B cell (primary cell): ENCODE data around the gene PSMD1. TPM values are rescaled to one million over a fixed set of nuclear protein-coding genes. Genes with fewer than 3 reads are reported as not detected.

ENCODE experiments used
- ATAC-seq: fragments of 200-7000 bp; cut with Tn5 transposase; one replicate; pipeline ENCODE4 v1.10.0; 2021; ENCODE audit warnings: low read depth, mild to moderate bottlenecking, moderate number of reproducible peaks, moderate library complexity
- CTCF ChIA-PET: fragments of 350-600 bp; sonication (Branson Sonifier 250); formaldehyde crosslinking; loops from one replicate; lab custom pipeline; 2021; ENCODE audit warnings: antibody characterized with exemption, inconsistent platforms; lab: Charles Lee
- POLR2A ChIA-PET: fragments of 350-600 bp; sonication (Branson Sonifier 250); formaldehyde crosslinking; loops from one replicate; lab custom pipeline; 2021; ENCODE audit warnings: antibody characterized with exemption; lab: Charles Lee
- DNase-seq: peaks from one replicate; pipeline ENCODE4 v3.0.0; 2013
- H2AFZ ChIP-seq: 2 replicates; pipeline ENCODE4 v1.6.1; 2012; ENCODE audit warnings: mild to moderate bottlenecking, low read depth, low read length; ENCODE audit not compliant: insufficient read depth, poor library complexity, severe bottlenecking
- H3K27ac ChIP-seq, 2 donors: 1 replicate in 1 of 2; 2 replicates in 1 of 2; pipeline ENCODE4 v1.5.1; 2012 to 2013; ENCODE audit warnings: low read length in 2 of 2, mild to moderate bottlenecking in 2 of 2, moderate library complexity in 1 of 2
- H3K27me3 ChIP-seq, 4 experiments: fragments of 200-600 bp in 1 of 4; sonication (generic) in 1 of 4; replicated peaks in 1 of 4; 1 replicate in 2 of 4; 2 replicates in 2 of 4; pipeline versions ENCODE4 v1.6.1 to v1.7.0; 2013 to 2016; ENCODE audit warnings: low read length in 3 of 4, mild to moderate bottlenecking in 2 of 4, mixed read lengths in 1 of 4, moderate library complexity in 1 of 4; ENCODE audit not compliant: insufficient read depth in 4 of 4, control insufficient read depth in 3 of 4; ENCODE audit errors: control extremely low read depth in 1 of 4
- H3K36me3 ChIP-seq, 2 experiments: replicated peaks in 1 of 2; 1 replicate in 1 of 2; 2 replicates in 1 of 2; pipeline versions ENCODE4 v1.6.1 to v1.7.1; 2013; ENCODE audit warnings: low read length in 1 of 2; ENCODE audit not compliant: insufficient read depth in 2 of 2, control insufficient read depth in 1 of 2; ENCODE audit errors: control extremely low read depth in 1 of 2, extremely low read depth in 1 of 2
- H3K4me1 ChIP-seq, 2 donors: fragments of 200-600 bp in 1 of 2; sonication (generic) in 1 of 2; 1 replicate in 1 of 2; 2 replicates in 1 of 2; pipeline versions ENCODE4 v1.5.1 to v1.6.1; 2013 to 2017; ENCODE audit warnings: low read length in 2 of 2; ENCODE audit not compliant: control insufficient read depth in 2 of 2, insufficient read depth in 2 of 2
- H3K4me2 ChIP-seq: replicated peaks from 2 replicates; pipeline ENCODE3; 2012; ENCODE audit warnings: mild to moderate bottlenecking, low read depth, low read length; ENCODE audit not compliant: poor library complexity, severe bottlenecking
- H3K4me3 ChIP-seq, 5 experiments: fragments of 200-600 bp in 1 of 5; sonication (generic) in 1 of 5; 1 replicate in 3 of 5; 2 replicates in 2 of 5; pipeline versions ENCODE4 v1.5.1 to v1.7.0; 2011 to 2016; ENCODE audit warnings: low read length in 4 of 5, mild to moderate bottlenecking in 4 of 5, low read depth in 2 of 5, control low read depth in 1 of 5, moderate library complexity in 1 of 5; ENCODE audit not compliant: insufficient read depth in 1 of 5; ENCODE audit errors: control extremely low read depth in 1 of 5, extremely low read depth in 1 of 5
- H3K79me2 ChIP-seq: fragments of 200-600 bp; sonication (generic); one replicate; pipeline ENCODE4 v1.6.0; 2016; ENCODE audit warnings: low read length; ENCODE audit not compliant: control insufficient read depth, insufficient read depth
- H3K9ac ChIP-seq: fragments of 200-600 bp; sonication (generic); 2 replicates; pipeline ENCODE4 v1.6.1; 2017; ENCODE audit warnings: mild to moderate bottlenecking, low read length, moderate library complexity
- H3K9me3 ChIP-seq, 3 donors: one replicate each; pipeline versions ENCODE4 v1.6.1 to v1.7.1; 2013; ENCODE audit warnings: low read length in 2 of 3; ENCODE audit not compliant: control insufficient read depth in 2 of 3, insufficient read depth in 1 of 3; ENCODE audit errors: control extremely low read depth in 1 of 3
- H4K20me1 ChIP-seq: 2 replicates; pipeline ENCODE4 v1.6.0; 2012; ENCODE audit warnings: mild to moderate bottlenecking, low read length; ENCODE audit not compliant: insufficient read depth, control insufficient read depth, poor library complexity, severe bottlenecking
- H3K27ac Mint-ChIP-seq: one replicate; pipeline ENCODE4 v1.8.0; 2021; ENCODE audit warnings: mixed read lengths
- H3K27me3 Mint-ChIP-seq: one replicate; pipeline ENCODE4 v1.8.0; 2021; ENCODE audit warnings: mixed read lengths
- H3K4me1 Mint-ChIP-seq: one replicate; pipeline ENCODE4 v1.8.0; 2021; ENCODE audit warnings: mixed read lengths
- H3K4me3 Mint-ChIP-seq: one replicate; pipeline ENCODE4 v1.8.0; 2021; ENCODE audit warnings: mixed read lengths
- H3K9me3 Mint-ChIP-seq: one replicate; pipeline ENCODE4 v1.8.0; 2022; ENCODE audit warnings: mixed read lengths; ENCODE audit not compliant: insufficient read depth
- EZH2 ChIP-seq: IDR thresholded peaks from 2 replicates; pipeline ENCODE4 v1.6.1; 2012; ENCODE audit warnings: borderline replicate concordance, low read depth, mild to moderate bottlenecking, moderate library complexity, low read length; ENCODE audit not compliant: insufficient read depth, poor library complexity, severe bottlenecking
- WGBS: methylation state at CpG from one replicate; pipeline ENCODE4 v1.1.5; 2013; ENCODE audit warnings: missing lambda C conversion rate; ENCODE audit not compliant: insufficient coverage; 5-methylcytosine and 5-hydroxymethylcytosine counted together
- intact Hi-C: fragments of 100-400 bp; cut with micrococcal nuclease; formaldehyde crosslinking; loops from one replicate; pipeline ENCODE4 v1.10.0; 2022
- polyA plus RNA-seq: library from polyadenylated mRNA; depleted of rRNA; stranded (reverse); fragments of >200 nt; gene quantifications from 2 replicates; pipeline ENCODE4 v1.2.3, GENCODE V29; 2012
- total RNA-seq, 2 donors: library from RNA; stranded (reverse); fragments of 120-200 nt in 1 of 2; gene quantifications; 1 replicate in 1 of 2; 2 replicates in 1 of 2; pipeline versions ENCODE4 v1.2.3 to v1.2.4, GENCODE V29; 2013 to 2022
- TF ChIP-seq, protein P1 (sequence below): fragments of 200-600 bp; IDR thresholded peaks from one replicate; pipeline ENCODE4 v1.8.0; 2022; ENCODE audit warnings: antibody characterized with exemption, mild to moderate bottlenecking

Gene PSMD1
- total and polyA plus RNA-seq, 2 donors (not counting 1 experiment from before 2014, with no cell fraction given) = 21.5 to 48.2 TPM

- H3K9me3 Mint-ChIP-seq = no peaks in the 10 kb centered on the region
- Histone ChIP-seq H3K4me2 (no peak overlapping the region), H3K27me3 (peaks cover 0 to 37% (median 11%) of the 10 kb centered on the region in 4 experiments), H3K36me3 (no peaks in the 10 kb centered on the region), H3K27ac (no peak overlapping the region), H3K9ac (no peak overlapping the region), H2AFZ (no peak overlapping the region), H4K20me1 (no peaks in the 10 kb centered on the region), H3K4me1 (peaks cover 6 to 9% of the 10 kb centered on the region in 2 donors), H3K4me3 (no peak overlapping the region), H3K9me3 (no peaks in the 10 kb centered on the region), H3K79me2 (no peaks in the 10 kb centered on the region)
- peaks cover 56% of the 10 kb centered on the region for H3K27me3 Mint-ChIP-seq
- intact Hi-C loops = no loop called here
- H3K27ac Mint-ChIP-seq = no peak overlapping the region
- DNase-seq = no peak
- POLR2A ChIA-PET = no interaction called here
- TF ChIP-seq, protein P1, sequence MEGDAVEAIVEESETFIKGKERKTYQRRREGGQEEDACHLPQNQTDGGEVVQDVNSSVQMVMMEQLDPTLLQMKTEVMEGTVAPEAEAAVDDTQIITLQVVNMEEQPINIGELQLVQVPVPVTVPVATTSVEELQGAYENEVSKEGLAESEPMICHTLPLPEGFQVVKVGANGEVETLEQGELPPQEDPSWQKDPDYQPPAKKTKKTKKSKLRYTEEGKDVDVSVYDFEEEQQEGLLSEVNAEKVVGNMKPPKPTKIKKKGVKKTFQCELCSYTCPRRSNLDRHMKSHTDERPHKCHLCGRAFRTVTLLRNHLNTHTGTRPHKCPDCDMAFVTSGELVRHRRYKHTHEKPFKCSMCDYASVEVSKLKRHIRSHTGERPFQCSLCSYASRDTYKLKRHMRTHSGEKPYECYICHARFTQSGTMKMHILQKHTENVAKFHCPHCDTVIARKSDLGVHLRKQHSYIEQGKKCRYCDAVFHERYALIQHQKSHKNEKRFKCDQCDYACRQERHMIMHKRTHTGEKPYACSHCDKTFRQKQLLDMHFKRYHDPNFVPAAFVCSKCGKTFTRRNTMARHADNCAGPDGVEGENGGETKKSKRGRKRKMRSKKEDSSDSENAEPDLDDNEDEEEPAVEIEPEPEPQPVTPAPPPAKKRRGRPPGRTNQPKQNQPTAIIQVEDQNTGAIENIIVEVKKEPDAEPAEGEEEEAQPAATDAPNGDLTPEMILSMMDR = no peak
- TF ChIP-seq EZH2 = no peak
- no peak overlapping the region for H3K4me3 Mint-ChIP-seq
- ATAC-seq = no peak
- CTCF ChIA-PET = no interaction called here
- 80% methylated on average over 4 of the region's 8 CpGs for WGBS
- peaks cover 3% of the 10 kb centered on the region for H3K4me1 Mint-ChIP-seq
These were observed 15.5 kb upstream of the PSMD1 start for GRCh38 chr2:231041061-231041689.

DNA sequence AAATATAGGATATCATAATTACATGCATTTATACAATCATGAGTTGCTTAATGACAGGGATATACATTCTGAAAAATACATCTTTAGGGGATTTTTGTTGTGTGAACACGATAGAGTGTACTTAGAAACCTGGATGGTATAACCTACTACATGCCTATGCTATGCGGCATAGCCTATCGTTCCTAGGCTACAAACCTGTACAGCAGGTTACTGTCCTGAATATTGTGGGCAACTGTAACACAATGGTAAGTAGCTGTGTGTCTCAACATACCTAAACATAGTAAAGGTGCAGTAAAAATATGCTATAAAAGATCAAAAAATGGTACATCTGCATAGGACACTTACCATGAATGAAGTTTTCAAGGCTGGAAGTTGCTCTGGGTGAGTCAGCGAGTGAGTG is 12.9 kb upstream of the PSMD1 start:
- Histone ChIP-seq H3K4me3 (no peak overlapping the region), H3K27me3 (peaks cover 0 to 35% (median 6%) of the 10 kb centered on the region in 4 experiments), H2AFZ (no peak overlapping the region), H3K27ac (no peak overlapping the region), H3K4me1 (no peaks in the 10 kb centered on the region), H3K9ac (no peak overlapping the region), H3K79me2 (no peaks in the 10 kb centered on the region), H3K36me3 (no peaks in the 10 kb centered on the region), H4K20me1 (no peaks in the 10 kb centered on the region), H3K9me3 (no peaks in the 10 kb centered on the region), H3K4me2 (no peak overlapping the region)
- no CpG with 5 or more reads among the region's 4 CpGs for WGBS
- Mint-ChIP-seq H3K9me3 (no peaks in the 10 kb centered on the region), H3K27ac (no peak overlapping the region), H3K27me3 (peaks cover 42% of the 10 kb centered on the region), H3K4me3 (no peak overlapping the region), H3K4me1 (no peaks in the 10 kb centered on the region)
- CTCF ChIA-PET = interaction anchor here (1.5 kb wide), 1 partner anchor 9 kb away, joined by 9 read pairs; no protein-coding TSS in a partner anchor
- POLR2A ChIA-PET = interaction anchor here (0.6 kb wide), 1 partner anchor 420 kb away, joined by 3 read pairs; the partner anchor contains the start of gene NCL
- intact Hi-C loops = no loop called here
- no peak for DNase-seq
- ATAC-seq = no peak
- TF ChIP-seq, protein P1 = no peak
- TF ChIP-seq EZH2 = no peak
